ENCODE results near the gene ZBTB32. TPM values are rescaled to one million over a fixed set of nuclear protein-coding genes. Genes with fewer than 3 reads are reported as not detected.

ZBTB32 gene
- total RNA-seq, 1 donor from 2014 or later: 57.1 TPM

DNA sequence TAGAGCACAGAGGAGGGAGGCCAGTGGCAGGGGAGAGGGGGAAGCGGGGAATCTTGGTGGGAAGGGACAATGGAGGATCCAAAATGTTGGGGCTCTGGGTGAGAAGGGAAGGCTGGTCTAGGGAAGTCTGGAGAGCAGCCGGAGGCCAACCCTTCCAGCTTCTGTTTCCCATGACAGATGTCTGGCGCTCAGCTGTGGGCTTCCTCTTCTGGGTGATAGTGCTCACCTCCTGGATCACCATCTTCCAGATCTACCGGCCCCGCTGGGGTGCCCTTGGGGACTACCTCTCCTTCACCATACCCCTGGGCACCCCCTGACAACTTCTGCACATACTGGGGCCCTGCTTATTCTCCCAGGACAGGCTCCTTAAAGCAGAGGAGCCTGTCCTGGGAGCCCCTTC is 42.2 kb downstream of the ZBTB32 start:
- intact Hi-C loops (cut with micrococcal nuclease): loop anchor here (10.0 kb wide), 1 partner anchor 368 kb away; the partner anchor contains the start of genes OVOL3, POLR2I and TBCB

DNA sequence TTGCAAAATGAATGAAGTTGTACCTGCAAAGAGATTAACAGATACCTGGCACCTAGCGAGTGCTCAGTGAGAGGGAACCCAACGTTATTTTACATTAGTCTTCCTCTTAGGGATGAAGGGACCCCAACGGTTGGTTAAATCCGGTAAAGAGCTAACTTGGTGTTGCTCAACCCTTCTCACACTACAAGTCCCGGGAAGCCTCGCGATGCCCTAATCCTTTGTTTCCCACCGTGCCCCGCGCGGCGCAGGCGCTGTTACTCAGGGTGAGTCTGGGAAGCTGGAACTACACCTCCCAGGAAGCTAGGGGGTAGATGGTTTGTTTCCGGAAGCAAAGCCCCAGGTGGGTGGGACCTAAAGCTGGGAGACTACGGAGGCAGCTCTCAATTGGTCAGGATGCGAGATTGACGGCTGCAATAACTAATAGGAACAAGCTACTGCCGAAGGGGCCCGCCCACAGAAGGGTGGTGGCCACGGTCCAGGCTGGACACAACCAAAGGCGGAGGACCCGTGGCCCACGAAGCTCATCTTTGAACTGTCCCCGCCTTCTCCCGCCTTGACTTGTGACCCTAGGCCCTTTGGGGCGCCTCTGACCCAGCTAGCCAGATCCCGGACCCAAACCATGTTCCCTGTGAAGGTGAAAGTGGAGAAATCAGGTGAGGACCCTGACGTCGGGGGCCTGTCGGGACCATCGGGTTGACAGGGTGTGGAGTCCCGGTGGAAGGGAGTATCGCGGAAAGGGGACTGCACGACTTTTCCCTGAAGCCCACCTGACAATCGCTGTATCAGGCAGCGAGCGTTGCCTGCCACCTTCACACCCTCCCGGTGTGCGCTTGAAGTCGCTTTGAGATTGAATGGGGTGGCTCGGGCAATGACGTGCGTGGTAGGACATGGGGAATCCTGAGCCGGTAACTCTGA is 44.0 kb downstream of the ZBTB32 start, which contains the start of gene LIN37:
TSS of gene LIN37 (plus strand) at position 471 of the 915 bp plus-strand sequence. CDS start at position 620, 149 bp downstream.
- intact Hi-C loops (cut with micrococcal nuclease): loop anchor here (1.0 to 10.0 kb wide), 5 partner anchors 10 to 366 kb away; partner anchors contain the start of genes ALKBH6, OVOL3, POLR2I and PROSER3

DNA sequence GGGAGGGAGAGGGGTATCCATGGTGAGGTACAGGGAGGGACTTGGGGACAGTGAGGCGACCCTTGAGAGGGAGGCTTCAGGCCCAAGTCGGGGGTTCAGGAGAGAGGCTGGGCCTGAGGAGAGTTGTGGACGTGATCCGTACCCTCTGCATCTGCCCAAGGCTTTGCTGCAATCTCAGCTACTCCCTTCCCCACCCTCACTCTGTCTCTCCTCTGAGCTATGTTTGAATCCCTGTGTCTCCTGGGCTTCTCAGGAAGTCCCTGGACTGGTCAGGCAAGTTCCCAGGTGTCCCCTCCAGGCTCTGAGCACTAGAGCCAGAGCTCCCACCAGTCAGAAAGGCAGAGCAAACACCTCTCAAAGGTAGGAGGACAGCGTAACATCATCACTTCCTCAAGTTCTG is 45.8 kb downstream of the ZBTB32 start:
- intact Hi-C loops (cut with micrococcal nuclease): no loop called here

DNA sequence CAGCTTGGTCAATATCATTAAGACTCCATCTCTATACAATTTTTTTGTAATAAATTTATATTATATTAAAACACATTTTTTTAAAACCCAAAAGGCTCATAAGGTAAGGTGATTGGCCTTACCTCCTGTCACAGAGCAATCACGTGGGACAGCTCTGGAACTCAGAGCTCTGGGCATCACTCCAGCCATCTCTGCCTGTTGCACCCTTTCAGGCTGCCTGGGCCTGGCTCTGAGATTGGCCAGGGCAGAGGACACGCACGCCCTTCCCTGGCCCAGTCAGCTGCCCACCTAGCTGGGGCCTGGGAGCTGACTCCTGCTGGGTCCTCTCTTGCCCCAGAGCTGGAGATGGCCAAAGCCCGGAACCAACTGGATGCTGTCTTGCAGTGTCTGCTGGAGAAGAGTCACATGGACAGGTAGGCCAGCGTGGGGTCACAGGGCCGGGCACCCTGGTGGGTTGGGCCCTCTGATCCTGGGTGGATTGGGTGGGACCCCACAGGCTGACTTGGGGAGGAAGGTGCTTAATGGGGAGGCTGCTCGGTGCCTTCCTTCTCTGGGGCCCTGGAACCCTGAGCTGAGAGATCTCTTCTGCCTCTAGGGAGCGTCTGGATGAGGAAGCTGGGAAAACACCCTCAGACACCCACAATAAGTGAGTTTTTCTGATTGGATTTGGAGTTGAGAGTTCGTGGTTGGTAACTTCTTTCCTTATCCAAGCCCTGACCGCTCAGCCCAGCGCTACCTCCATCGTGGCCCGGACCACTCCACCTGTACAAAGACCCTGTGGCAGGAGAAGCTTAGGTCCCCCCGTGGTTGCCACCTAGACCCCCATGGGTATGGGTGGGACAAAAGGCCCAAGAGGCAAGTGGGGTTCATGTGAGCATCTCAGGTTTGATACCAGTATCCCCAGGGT is 47.7 kb downstream of the ZBTB32 start:
- intact Hi-C loops (cut with micrococcal nuclease): no loop called here

DNA sequence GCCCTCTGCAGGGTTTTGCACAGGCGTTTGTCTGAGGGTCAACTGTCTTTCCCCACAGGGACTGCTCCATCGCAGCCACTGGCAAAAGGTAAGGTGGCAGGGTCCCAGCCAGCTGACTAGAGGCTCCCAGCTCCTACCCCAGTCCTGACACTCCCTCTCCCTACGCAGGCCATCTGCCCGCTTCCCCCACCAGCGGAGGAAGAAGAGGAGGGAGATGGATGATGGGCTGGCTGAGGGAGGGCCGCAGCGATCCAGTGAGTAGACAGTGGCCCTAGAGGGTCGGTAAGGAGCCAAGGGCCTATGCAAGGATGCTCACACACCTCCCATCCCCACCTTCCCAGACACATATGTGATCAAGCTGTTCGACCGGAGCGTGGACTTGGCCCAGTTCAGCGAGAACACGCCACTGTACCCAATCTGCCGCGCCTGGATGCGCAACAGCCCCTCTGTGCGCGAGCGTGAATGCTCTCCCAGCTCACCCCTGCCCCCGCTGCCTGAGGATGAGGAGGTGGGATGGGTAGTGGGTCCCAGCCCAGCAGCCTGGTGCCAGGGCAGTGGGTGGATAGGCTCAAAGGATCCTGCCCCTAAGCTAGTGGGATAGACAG is 48.5 kb downstream of the ZBTB32 start:
- intact Hi-C loops (cut with micrococcal nuclease): no loop called here

DNA sequence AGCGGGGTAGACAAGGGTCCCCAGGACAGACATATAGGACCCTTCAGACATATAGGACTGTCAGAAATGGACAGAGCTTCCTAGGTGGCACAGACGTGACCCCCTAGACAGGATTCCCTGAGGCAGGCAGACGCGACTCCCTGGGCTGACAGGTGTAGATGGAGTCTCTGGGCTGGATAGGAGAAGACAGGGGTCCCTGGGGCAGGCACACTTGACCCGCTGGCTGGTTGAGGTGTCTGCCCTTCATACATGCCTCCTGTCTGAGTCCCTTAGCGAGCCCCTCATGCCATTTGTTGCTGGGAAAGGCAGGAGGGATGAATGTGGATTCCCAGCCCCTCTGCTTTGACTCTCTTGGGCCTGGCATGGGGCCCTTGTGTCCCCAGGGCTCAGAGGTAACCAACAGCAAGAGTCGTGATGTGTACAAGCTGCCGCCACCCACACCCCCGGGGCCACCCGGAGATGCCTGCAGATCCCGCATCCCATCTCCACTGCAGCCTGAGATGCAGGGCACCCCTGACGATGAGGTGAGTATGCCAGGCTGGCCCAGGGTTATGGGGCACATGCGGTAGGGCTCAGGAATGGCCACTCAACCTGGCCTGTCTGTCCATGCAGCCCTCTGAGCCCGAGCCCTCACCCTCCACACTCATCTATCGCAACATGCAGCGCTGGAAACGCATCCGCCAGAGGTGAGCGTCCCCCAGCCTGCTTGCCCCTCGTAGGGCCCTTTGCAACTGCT is 49.4 kb downstream of the ZBTB32 start:
- intact Hi-C loops (cut with micrococcal nuclease): no loop called here

DNA sequence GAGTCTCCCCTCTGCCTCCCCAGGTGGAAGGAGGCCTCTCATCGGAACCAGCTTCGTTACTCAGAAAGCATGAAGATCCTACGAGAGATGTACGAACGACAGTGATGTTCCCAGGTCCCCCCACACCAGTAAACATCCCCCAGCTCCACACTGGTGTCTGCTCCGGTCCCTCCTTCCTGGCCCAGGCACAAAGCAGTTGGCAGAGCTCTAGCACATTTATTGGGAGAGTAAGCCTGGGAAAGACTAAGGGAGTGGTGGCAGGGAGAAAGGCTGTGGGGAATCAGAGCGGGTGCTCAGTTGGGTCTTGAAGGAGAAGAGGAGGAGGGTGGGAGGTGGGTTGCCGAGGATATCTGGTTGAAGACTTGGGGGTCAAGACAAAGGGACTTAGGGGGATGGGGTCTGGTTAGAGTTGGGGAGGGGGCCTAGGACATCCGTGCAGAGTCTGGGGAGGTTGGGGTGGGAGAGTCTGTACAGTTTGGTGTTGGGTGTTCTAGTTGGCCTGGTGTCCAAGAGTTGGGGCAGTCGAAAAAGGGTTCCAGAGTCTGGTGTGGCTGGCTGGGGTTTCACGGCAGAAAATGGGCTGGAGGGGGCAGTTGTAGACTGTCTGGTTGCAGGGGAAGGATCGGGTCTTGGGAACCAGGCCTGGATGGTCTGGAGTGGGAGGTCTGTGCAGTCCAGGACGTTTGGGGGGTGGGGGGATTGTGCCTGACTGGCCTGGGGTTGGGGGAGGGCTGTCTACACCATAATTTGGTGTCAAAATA is 50.2 kb downstream of the ZBTB32 start:
- intact Hi-C loops (cut with micrococcal nuclease): no loop called here

DNA sequence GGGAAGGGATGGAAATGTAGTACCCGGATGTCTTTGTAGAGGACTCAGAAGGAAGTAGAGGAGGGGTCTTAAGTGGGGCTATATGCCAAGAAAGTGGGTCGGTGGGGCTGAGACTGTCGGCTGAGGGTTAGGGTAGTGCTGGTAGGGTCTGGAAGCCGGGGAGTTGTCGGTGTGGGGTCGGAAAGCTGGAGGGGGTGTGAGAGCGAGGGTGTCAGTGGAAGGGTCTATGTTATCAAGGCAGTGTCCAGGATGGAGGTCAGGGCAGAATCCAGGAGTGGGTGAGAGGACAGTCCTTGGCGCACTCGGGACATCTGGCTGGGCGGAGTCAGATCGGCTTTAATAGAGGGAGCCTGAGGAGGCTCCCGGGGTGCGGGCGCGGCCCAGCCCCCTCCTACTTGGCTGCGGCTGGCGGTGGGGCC is 50.8 kb downstream of the ZBTB32 start:
- intact Hi-C loops (cut with micrococcal nuclease): no loop called here

DNA sequence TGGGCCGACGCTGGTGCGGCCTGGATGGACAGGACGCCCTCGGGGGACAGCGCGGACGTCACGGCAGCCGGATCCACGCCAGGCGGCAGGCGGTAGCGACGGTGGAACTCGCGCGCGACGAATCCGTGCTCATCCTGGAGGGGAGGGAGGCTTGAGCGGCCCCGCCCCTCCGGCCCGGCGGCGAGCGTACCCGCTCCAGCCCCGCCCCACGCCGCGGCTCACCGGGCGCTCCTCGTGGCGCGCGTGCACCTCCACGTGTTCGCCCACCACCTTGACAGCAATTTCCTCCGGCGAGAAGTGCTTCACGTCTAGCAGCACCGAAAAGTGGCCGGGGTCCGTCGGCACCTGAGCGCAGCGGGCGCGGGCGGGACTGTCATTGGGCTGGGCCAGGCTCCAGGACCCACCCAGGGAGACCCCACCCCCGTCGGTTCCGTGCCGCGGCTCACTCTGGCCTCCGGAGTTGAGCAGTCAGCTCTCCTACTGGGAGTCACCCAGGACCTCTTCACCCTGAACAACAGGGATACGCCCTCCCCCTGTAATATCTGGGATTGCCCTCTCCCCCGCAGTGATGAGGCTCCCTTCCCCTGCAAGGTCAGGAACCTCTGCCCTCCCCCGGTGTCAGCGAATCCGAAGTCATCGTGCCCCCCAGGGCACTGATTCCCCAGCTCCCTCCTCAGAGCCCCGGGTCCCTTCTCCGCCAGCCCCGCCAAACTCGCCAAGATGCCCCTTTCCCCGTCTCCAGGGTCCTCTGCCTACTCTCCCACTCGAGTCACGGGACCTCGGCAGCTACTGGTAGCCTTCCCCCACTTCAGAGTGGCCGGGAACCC is 51.4 kb downstream of the ZBTB32 start:
- intact Hi-C loops (cut with micrococcal nuclease): no loop called here

DNA sequence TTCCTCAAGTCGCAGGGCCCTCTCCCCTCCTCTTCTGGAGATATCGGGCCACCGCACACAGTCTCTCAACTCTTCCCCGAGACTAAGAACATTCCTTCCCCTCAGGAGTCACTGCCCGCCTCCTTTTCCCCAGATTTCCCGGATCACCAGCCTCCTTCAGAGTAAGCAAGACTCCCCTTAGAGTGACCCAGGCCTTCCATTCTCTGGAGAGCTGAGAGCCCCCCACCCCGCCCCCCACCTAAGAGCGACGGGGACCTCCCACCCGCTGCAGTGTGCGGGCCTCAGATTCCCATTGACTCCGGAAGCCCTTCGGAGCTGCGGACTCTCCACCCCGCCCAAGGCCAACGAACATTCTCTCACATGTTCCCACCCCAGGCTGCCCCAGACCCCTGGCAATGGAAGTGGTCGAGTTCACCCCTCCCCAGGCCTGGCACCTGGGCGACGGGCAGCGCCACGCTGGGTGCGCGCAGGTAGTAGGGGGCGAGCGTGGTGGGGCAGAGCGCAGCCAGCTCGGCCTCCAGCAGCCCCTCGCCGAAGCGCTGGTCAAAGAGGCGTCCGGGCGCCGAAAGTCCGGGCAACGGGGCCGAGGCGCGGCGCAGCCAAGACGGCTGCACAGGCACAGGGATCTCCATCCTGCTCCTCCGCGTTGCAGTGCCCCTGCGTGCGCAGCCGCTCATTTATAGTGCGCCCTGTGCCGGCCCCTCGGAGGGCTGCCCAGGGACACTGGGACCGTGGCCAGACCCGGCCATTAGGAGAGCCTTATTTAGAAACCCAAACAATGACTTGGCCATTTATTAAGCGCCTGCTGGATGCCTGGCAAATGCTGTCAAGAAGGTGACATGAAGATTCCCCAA is 52.2 kb downstream of the ZBTB32 start, which contains the start of gene HSPB6:
TSS of gene HSPB6 (minus strand) at position 653 of the 854 bp plus-strand sequence. CDS start at position 632, 21 bp downstream.
- intact Hi-C loops (cut with micrococcal nuclease): loop anchor here (1.0 kb wide), 1 partner anchor 19 kb away; the partner anchor contains the start of gene ARHGAP33

DNA sequence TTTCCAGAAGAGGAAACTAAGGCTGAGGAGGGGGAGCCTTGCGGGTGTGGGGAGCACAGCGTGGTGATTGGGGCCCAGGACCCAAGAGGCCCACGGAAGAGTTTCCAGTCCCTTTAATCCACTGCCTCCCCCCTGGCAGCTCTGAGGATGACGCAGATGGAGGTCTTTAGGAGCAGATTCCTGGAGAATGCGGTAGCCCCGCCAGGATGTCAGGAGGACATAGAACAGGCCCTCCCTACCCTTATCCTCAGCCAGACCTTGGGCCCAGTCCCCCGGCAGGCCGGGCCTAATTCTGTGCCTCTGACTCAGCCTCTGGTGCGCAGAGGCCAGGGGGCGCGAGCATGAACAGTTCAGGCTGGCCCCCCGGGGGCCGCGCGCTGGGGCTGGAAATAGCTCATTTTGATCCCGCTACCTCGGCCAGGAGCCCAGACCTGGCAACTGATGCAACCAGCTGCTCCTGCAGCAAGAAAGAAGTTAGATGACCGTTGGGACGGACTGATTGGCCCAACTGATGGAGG is 52.9 kb downstream of the ZBTB32 start:
- intact Hi-C loops (cut with micrococcal nuclease): loop anchor here (1.0 kb wide), 1 partner anchor 18 kb away; the partner anchor contains the start of gene ARHGAP33

DNA sequence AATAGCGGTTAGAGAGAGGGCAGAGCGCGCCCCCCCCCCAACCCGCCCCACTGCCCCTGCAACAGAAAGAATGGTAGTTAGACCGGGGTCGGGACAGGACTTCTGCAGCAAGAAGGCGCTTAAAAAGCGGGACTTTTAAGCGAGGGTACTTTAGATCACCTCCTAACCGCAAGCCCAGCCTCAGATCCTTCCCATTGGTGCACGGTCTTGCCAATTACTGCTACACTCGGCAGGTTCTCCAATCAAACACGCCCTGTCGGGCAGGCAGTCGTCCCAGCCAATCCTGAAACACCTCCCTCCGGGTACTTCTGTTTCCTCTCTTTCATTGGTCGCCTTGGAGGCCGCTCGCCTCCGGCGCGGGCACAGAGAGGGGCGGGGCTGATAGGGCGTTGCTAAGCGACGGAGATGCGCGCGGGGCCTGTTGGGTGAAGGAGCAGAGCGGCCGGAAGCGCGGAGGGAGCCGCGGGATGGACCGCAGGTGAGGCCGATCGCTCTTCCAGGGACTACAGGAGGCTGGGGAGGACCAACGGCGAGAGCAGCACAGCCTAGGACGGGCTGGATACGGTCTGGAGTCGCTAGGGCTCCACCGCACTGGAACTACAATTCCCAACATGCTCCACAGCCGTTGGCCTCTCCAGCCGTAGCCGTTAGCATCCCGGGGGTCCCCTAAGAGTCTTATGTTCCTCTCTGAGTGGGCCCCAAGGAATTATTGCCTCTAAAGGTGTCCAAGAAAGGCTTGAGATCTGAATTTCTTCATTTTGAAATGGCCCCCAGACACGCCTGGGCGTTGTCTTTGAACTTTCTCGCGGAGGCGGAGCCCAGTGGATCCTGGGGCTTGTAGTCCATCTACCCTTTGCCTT is 53.6 kb downstream of the ZBTB32 start, which contains the start of gene PROSER3:
TSS of gene PROSER3 (plus strand) at position 428 of the 860 bp plus-strand sequence. CDS start at position 468, 40 bp downstream.
- intact Hi-C loops (cut with micrococcal nuclease): loop anchor here (1.0 kb wide), 3 partner anchors 10 to 41 kb away; partner anchors contain the start of genes ARHGAP33 and LIN37

DNA sequence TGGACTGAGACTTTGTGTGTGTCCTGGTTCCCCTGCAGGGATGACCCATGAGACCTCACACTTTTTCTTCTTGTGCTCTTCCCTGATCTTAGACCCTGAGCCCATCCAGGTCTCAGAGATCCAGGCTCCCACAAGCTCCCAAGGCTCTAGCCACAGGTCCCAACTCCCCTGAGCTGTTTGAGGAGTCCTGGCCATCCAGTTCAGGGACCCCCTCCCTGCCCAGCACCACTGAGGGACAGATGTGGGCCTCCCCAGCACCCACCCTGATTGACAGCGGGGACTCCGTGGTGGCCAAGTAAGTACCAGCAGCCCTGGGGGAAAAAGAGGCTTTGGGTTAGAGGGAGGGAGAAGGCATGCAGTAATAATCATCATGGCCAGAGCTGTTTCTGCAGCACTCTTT is 55.3 kb downstream of the ZBTB32 start:
- intact Hi-C loops (cut with micrococcal nuclease): no loop called here

DNA sequence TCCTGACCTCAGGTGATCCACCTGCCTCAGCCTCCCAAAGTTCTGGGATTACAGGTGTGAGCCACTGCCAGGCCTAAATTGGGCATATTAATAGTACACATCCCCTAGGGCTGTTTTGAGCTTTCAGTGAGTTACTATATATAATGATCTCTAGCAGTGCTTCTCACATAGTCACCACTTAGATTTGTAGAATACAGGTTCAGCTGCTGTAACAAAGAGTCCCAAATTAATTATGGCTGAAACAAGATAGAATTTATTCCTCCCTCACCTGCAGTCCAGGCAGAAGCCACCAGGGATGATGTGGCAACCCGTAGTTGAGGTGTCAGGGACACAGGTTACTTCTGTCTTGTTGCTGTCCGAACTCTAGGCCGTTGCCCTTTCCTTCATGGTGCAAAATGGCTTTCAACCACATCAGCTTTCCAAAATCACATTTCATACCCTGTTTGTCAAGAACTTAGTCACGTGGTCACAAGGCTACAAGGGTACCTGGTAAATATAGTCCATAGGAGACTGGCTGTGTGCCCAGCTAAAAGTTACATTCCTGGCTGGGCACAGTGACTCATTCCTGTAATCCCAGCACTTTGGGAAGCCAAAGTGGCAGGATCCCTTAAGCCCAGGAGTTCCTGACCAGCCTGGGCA is 56.5 kb downstream of the ZBTB32 start:
- intact Hi-C loops (cut with micrococcal nuclease): no loop called here

DNA sequence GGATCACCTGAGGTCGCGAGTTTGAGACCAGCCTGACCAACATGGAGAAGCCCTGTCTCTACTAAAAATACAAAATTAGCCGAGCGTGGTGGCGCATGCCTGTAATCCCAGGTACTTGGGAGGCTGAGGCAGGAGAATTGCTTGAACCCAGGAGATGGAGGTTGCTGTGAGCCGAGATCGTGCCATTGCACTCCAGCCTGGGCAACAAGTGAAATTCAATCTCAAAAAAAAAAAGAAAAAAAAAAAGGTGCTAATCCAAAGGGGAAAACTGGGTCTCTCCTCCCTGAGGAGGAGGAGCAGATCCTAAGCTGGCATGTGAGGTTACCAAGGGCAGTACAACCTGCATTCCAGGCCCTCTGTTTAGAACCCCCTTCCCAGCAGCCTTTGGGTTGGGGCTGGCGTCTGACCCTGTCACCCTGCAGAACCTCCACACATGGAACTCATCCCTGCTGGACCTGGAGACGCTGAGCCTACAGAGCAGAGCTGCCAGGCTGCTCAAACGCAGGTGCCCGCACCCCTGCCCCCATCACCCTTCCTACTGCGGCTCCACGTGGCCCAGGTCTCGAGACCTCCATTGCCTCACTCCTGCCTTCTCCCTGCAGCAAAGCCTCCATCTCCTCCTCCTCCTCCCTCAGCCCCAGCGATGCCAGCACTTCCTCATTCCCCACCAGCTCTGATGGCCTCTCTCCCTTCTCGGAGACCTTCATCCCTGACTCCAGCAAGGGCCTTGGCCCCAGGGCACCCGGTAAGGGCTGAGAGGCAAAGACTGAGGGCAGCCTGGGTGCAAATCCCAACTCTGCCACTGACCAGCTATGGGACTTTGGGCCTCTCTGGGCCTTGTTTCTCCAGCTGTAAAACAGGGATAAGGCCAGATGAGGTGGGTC is 60.3 kb downstream of the ZBTB32 start:
- intact Hi-C loops (cut with micrococcal nuclease): no loop called here
